ENCODE results near the gene CTDSP2. TPM values are rescaled to one million over a fixed set of nuclear protein-coding genes. Genes with fewer than 3 reads are reported as not detected.

CTDSP2 gene
- total and polyA plus RNA-seq, 10 of the 15 experiments (the other 5 are each of a cell fraction or from before 2014, with no cell fraction given): 17.3 to 98.2 (median 54.1) TPM

GRCh38 chr12:57771873-57772428 lies 74.6 kb downstream of the CTDSP2 start, which contains the start of gene METTL1:
TSS of gene METTL1 (minus strand) at chr12:57772105. CDS start at chr12:57772083, 22 bp downstream.
- FAIRE-seq (peak; percentile 86), ATAC-seq (peak; percentile 94), DNase-seq (ENCODE audit: low read depth, low spot score) (peak; percentile 83)
- Histone ChIP-seq H3K9ac (ENCODE audit: control insufficient read depth, insufficient read depth, low read length) (peak within 1 kb of the TSS; percentile 83), H4K20me1 (ENCODE audit: control insufficient read depth, insufficient read depth) (no peaks in the 10 kb centered on the region), H3K27ac (ENCODE audit: control insufficient read depth, insufficient read depth) (peak within 1 kb of the TSS; percentile 82), H2AFZ (ENCODE audit: control insufficient read depth, low read depth, low read length) (peak within 1 kb of the TSS; percentile 90), H3K79me2 (ENCODE audit: control insufficient read depth, insufficient read depth, low read length) (no peaks in the 10 kb centered on the region), H3K4me3 (peak within 1 kb of the TSS; percentile 90), H3K36me3 (ENCODE audit: control insufficient read depth in 2 of 2, insufficient read depth in 2 of 2, low read length in 1 of 2) (peaks cover 0 to 4% of the 10 kb centered on the region in 2 experiments; a peak in 2 of 4 replicates), H3K4me1 (ENCODE audit: control insufficient read depth, insufficient read depth, low read length) (peaks cover 3% of the 10 kb centered on the region), H3K9me3 (replicated peaks; ENCODE audit: control insufficient read depth, insufficient read depth, low read length) (no peaks in the 10 kb centered on the region), H3K27me3 (replicated peaks in 1 of 2; ENCODE audit: control insufficient read depth in 2 of 2, insufficient read depth in 2 of 2, low read length in 1 of 2) (no peaks in the 10 kb centered on the region), H3K4me2 (ENCODE audit: control insufficient read depth, insufficient read depth) (peak within 1 kb of the TSS; percentile 99)
- intact Hi-C loops (cut with micrococcal nuclease; ENCODE audit: unreplicated experiment): loop anchor here (1.0 kb wide), 1 partner anchor 16 kb away; no protein-coding TSS in a partner anchor
- ChIA-PET SMC1A (ENCODE audit: uncharacterized antibody, unreplicated experiment) (interaction anchor here (0.7 to 0.8 kb wide), 3 partner anchors 12 to 27 kb away, joined by 4 to 5 read pairs (median 4); partner anchors contain the start of gene TSPAN31), POLR2A (interaction anchor here (0.9 to 1.9 kb wide), 6 partner anchors 11 to 158 kb away, joined by 3 to 11 read pairs (median 4); partner anchors contain the start of gene TSFM), CTCF (interaction anchor here (1.0 to 1.8 kb wide), 5 partner anchors 9 to 127 kb away, joined by 5 to 19 read pairs (median 6); partner anchors contain the start of gene TSFM), RAD21 (ENCODE audit: unreplicated experiment) (interaction anchor here (0.6 to 1.2 kb wide), 3 partner anchors 10 to 189 kb away, joined by 3 to 6 read pairs (median 4); no protein-coding TSS in a partner anchor)
- in situ Hi-C loops (cut with MboI): no loop called here
- under 1% methylated on average over 27 of the region's 28 CpGs for WGBS (ENCODE audit: insufficient coverage, insufficient replicate concordance, low lambda C conversion rate, missing lambda C conversion rate)
- no TSS peak for BruUV-seq (replicated peaks)
- peak; percentile 76 for TF ChIP-seq HCFC1 (IDR thresholded peaks at IDR 0.05; ENCODE audit: low read length)
- TF ChIP-seq ZSCAN29 (IDR thresholded peaks at IDR 0.05): no peak
- peak; percentile 99 for TF ChIP-seq CREB1 (IDR thresholded peaks at IDR 0.05; ENCODE audit: low read depth)
- peak; percentile 86 for TF ChIP-seq SP1 (IDR thresholded peaks at IDR 0.05; ENCODE audit: low read depth, low read length)
- TF ChIP-seq ZNF592 (IDR thresholded peaks at IDR 0.05): no peak
- TF ChIP-seq USF1 (IDR thresholded peaks at IDR 0.05; ENCODE audit: borderline replicate concordance, extremely low read length, insufficient read depth, low read depth, low read length): peak; percentile 57
- TF ChIP-seq CBX3 (IDR thresholded peaks at IDR 0.05; ENCODE audit: borderline replicate concordance, low read depth): no peak
- TF ChIP-seq IKZF1 (conservative IDR thresholded peaks at IDR 0.05): peak; percentile 85
- peak; percentile 91; the same call in 1 of the 2 replicates for TF ChIP-seq PML (IDR thresholded peaks at IDR 0.05; ENCODE audit: low read length)
- TF ChIP-seq YY1 (IDR thresholded peaks at IDR 0.05; ENCODE audit: low read depth, low read length): peak; percentile 96
- no peak for TF ChIP-seq ZBTB11 (CRISPR knock-in tag; IDR thresholded peaks at IDR 0.05)
- TF ChIP-seq MTA3 (IDR thresholded peaks at IDR 0.05; ENCODE audit: borderline replicate concordance, low read length): no peak; the same call in 1 of the 2 replicates
- TF ChIP-seq HDAC6 (IDR thresholded peaks at IDR 0.05; ENCODE audit: unreplicated experiment): peak; percentile 45
- TF ChIP-seq HDGF (IDR thresholded peaks at IDR 0.05): peak; percentile 90; the same call in 1 of the 2 replicates
- TF ChIP-seq RELA (IDR thresholded peaks at IDR 0.05; ENCODE audit: borderline replicate concordance, partially characterized antibody): peak; percentile 38
- no peak for TF ChIP-seq RFX5 (IDR thresholded peaks at IDR 0.05; ENCODE audit: low read depth, low read length)
